HG03159 (cell line): ENCODE data around the gene CD69.
"Not testable (repeated sequence)": the region's sequence is repeated elsewhere in the genome, so short reads cannot be mapped to it uniquely, and the experiment has no call there.

Source experiments
- ATAC-seq: cut with Tn5 transposase; IDR thresholded peaks from one replicate; pipeline ENCODE4 v1.9.1; 2021; ENCODE audit warnings: mild to moderate bottlenecking, moderate library complexity; ENCODE audit not compliant: unreplicated experiment

Gene CD69

DNA sequence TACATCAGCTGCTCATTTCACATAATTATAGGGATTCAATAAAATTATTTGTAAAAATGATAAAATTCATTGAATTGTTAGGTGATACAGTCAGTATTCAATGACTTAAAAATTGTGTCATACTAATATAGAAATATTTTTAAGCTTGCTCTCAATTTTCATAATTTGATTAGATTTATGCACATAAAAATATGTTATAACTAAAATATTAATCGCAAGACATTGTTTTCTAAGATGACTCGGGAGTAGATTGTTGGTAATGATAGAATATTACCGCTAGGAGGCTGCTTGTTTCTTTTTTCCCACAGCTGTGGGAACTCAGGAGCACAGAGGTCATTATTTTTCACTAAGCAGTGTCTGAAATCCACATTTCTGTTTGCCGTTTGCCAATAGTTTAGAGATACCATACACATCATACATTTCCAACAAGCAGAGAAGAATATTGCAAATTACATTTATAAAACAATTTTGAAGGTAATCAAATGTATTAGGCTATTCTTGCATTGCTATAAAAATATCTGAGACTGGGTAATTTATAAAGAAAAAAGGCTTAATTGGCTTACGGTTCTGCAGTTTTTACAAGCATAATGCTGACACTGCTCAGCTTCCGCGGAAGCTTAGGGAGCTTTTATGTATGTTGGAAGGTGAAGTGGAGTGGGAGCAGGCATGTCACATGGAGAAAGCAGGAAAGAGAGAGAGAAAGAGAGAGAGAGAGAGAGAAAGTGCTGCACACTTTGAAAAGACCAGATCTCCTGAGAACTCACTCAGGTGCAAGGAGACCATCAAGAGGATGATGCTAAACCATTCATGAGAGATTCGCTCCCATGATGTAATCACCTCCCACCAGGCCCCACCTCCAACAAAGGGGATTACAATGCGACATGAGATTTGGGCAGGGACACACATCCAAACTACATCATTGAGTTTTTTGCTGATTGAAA lies 9.2 kb downstream of the CD69 start:
- no peak for ATAC-seq

DNA sequence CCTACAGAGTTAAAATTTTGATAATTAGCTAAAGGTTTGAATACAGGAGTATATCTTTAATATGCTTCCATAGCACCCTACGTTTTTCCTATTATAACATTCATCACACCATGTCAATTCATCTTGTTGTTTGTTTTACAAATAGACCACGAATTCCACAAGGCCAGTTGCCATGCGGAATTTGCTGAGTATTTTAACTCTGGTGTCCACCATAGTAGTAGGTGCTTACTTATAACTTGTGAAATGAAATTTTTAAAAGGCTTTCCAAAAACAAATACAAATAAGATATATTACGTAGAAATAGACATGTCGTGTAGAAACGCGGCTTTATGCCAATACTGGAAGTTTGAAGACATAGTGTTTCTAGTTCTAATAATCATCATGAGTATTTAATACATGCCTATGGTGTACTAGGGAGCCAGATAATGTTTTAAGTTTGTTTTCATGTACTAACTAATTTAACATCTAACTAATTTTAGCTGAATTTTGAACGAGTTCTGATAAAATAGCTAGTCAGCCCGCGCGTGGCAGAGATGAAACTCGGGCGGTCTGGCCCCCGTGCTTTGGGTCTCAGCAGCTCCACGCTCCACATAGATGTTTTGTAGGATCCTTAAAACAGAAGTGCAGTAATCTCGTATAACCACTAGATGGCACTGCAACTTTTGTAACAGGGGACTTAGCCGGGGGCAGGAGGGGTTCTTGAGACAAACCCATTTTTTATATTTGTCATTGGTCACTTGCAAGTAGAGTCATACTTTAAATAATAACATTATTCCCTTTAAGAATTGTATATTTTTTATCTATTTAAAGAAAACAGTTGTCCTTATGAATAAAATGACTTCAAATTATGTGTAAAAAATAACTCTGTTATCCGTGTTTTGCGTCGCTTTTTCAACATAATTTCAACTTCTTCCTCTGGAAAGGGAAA lies 10.2 kb downstream of the CD69 start:
- peak; percentile 57 for ATAC-seq

GRCh38 chr12:9749640-9750039 lies 11.1 kb downstream of the CD69 start:
- ATAC-seq = no peak

GRCh38 chr12:9745199-9745598 lies 15.5 kb downstream of the CD69 start:
- ATAC-seq = no peak

DNA sequence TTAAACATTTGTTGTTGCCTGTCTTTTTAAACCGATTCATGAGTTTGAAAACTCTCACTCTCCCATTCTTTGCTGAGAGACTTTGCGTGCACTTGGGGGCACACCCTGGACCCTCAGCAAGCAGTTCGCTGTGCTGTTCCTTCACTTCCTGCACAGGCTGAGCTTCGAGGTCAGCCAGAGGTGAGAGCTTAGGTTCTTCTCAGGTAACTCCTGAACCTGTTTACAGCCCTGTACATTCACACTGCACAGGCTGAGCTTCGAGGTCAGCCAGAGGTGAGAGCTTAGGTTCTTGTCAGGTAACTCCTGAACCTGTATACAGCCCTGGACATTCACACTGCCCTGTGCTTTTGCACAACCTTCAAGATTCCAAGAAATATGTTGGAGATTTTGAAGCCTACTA lies 18.0 kb downstream of the CD69 start:
- no peak for ATAC-seq

- peak; percentile 77 for ATAC-seq
Observed at GRCh38 chr12:9741726-9742125, 19.0 kb downstream of the CD69 start.

DNA sequence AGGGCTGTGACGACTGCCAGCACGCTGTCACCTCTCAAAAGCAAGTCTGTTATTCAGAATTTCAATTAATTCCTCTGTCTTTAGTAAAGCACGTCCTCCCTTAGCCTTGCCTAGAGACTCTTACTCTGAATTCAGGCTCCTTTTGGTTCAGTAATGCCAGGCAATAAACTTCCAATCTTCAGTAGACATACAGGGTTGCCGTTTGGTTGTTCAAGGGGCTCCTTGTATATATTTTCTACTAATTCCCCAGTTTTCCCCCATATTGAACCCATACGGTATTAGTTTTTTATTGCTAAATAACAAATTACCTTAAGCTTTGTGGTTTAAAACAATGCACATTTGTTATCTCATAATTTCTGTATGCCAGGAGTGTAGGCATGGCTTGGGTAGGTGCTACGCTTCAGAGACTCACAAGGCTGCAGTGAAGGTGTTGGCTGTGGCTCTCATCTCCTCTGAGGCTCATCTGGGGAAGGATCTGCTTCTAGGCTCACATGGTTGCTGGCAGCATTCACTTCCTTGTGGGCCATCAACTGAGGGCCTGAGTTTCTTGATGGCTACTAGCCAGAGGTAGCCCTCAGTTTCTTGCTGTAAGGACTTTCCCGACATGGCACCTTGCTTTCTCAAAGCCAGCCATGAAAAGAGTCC lies 20.5 kb downstream of the CD69 start:
- ATAC-seq = no peak

GRCh38 chr12:9739404-9740105 lies 21.1 kb downstream of the CD69 start:
- not testable (repeated sequence) for ATAC-seq

DNA sequence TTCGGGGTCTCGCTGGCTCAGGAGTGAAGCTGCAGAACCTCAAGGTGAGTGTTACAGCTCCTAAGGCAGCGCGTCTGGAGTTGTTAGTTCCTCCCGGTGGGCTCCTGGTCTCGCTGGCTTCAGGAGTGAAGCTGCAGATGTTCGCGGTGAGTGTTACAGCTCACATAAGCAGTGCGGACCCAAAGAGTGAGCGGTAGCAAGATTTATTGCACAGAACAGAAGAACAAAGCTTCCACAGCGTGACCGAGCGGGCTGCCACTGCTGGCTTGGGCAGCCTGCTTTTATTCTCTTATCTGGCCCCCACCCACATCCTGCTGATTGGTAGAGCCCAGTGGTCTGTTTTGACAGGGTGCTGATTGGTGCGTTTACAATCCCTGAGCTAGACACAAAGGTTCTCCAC lies 21.8 kb downstream of the CD69 start:
- ATAC-seq = not testable (repeated sequence)

DNA sequence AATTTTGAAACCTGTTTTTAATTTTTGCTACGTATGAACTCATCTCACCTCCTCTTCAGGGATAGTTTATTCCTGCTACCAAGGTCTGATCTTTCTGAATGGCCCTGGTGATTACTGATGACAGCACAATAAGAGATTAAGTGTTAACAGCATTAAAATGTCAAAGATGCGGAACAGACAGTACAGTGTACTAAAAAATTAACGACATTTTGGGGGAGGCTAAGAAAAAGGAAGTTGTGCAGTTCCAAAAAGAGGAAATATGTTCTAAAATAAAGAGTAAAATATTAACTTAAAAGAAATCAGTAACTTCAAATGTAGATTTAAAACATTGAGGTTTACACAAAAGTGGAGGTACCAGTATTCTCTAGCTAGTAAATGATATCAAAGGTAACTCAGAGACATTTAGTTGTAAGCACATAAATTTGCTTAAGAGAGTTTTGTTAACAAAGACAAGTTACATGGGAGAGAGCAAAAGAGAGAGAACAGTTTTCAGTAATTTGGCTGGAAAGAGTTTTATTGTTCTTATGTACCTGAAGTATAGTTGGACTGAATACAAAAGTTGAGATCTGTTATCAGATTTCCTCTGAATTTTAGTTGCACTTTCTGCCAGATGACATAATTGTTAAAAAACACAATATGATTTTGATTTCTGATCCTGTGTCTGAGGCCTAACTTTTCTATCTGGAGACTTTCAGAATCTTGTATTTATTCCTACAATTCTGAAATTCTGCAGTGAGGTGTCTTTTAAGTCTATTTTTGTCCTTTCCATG lies 23.6 kb downstream of the CD69 start:
- ATAC-seq = no peak

- ATAC-seq = no peak
Observed at GRCh38 chr12:9735601-9736000, 25.1 kb downstream of the CD69 start.

DNA sequence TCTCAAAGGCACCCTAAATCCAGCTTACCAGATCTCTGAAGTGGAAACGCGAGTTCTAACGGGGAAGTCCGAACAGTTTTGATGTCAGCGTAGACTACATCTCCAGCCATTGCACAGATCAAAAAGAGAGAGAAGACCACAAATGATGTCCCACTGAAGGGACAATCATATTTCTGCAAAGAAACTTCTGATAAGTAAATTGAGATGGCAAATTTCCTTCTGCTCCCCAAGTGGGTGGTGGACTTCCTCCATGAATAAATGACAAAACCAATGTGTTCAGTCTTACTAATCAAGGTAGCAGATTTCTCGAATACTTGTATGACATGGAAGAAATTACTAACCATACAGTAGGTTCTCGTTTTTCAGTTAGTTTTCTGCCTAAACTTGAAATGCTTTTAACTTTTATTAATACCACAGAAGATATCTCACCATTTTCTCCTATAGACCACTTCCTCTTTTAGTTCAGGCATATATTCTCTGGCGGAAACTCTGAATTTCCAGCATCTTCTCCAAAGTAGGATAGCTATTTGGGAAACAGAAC lies 27.7 kb downstream of the CD69 start, which contains the start of gene CLECL1:
TSS of gene CLECL1 (minus strand) at position 177 of the 541 bp plus-strand sequence.
- ATAC-seq = peak; percentile 41

- peak; percentile 38 for ATAC-seq
Observed at GRCh38 chr12:9731797-9732196, 28.9 kb downstream of the CD69 start.

DNA sequence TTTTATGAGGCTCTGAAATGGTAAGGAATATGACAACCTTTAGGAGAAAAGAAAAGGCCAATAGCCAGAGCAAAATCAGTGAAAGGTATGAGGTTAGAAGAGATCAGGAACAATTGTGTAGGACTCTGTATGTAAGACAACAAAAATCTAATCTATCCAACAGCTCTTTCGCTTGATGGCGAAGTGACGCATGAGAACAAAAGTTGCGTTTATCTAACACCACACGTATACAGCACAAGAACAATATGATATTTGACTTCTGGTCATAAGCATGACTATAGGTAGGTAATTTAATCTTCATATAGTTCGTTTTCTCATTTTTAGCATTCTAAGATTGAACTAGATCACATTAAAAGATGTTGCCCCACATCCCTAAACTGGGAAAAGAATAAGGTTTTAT lies 29.3 kb downstream of the CD69 start:
- no peak for ATAC-seq

- no peak for ATAC-seq
Observed at GRCh38 chr12:9730591-9730990, 30.1 kb downstream of the CD69 start.

DNA sequence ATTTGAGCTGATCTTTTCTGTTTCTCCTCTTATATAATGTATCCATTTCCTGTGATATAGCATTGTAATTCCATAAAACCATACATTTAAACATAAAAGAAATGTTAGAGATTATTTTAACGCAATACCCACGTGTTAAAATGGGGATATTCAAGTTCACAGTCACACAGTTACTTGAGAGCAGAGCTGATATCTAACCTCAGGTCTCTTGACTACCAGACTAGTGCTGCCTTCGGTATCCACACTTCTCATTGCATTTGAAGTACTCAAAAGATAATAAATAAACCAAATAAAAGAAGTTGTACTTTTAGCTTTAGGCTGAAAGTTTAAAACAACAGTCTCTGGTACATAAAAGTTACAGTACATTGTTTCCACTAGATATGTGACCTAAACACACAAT lies 30.7 kb downstream of the CD69 start:
- ATAC-seq = no peak

GRCh38 chr12:9729082-9729481 lies 31.6 kb downstream of the CD69 start:
- ATAC-seq = no peak

- no peak for ATAC-seq
Observed at GRCh38 chr12:9727813-9728212, 32.9 kb downstream of the CD69 start.

GRCh38 chr12:9725213-9725870 lies 35.4 kb downstream of the CD69 start:
- no peak for ATAC-seq
